Measurements from ENCODE around the gene KHDC1L.

DNA sequence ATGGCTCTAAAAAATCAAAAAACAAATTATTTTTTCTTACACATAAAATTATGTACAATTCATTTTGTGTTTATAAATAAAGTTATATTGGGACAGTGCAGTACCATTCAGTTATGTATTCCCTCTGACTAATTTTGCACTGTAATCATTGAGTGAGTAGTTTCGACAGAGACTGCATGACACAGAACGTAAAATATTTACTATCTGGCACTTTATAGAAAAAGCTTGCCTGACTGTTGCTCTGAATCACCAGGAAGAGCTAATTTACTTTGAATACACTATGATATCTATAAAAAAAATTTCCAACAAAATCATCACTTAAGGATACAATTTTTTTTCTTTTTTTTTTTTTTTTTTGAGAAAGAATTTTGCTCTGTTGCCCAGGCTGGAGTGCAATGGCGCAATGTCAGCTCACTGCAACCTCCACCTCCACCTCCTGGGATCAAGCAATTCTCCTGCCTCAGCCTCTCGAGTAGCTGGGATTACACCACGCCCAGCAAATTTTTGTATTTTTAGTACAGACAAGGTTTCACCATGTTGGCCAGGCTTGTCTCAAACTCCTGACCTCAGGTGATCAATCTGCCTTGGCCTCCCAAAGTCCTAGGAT is 11.0 kb upstream of the KHDC1L start:
- TF ChIP-seq POLR2A (IDR thresholded peaks at IDR 0.05; ENCODE audit: low read depth, low read length) (no peak), RAD21 (IDR thresholded peaks at IDR 0.05; ENCODE audit: low read length) (no peak), MAZ (IDR thresholded peaks at IDR 0.05; ENCODE audit: borderline replicate concordance, low read depth, low read length) (no peak), SMC3 (IDR thresholded peaks at IDR 0.05; ENCODE audit: low read depth, low read length) (no peak), CHD1 (IDR thresholded peaks at IDR 0.05; ENCODE audit: low read depth, low read length) (no peak), RCOR1 (IDR thresholded peaks at IDR 0.05; ENCODE audit: insufficient replicate concordance, low read length) (no peak)
- TF ChIP-seq, protein P1, sequence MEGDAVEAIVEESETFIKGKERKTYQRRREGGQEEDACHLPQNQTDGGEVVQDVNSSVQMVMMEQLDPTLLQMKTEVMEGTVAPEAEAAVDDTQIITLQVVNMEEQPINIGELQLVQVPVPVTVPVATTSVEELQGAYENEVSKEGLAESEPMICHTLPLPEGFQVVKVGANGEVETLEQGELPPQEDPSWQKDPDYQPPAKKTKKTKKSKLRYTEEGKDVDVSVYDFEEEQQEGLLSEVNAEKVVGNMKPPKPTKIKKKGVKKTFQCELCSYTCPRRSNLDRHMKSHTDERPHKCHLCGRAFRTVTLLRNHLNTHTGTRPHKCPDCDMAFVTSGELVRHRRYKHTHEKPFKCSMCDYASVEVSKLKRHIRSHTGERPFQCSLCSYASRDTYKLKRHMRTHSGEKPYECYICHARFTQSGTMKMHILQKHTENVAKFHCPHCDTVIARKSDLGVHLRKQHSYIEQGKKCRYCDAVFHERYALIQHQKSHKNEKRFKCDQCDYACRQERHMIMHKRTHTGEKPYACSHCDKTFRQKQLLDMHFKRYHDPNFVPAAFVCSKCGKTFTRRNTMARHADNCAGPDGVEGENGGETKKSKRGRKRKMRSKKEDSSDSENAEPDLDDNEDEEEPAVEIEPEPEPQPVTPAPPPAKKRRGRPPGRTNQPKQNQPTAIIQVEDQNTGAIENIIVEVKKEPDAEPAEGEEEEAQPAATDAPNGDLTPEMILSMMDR (conservative IDR thresholded peaks at IDR 0.05; ENCODE audit: low read depth, low read length): no peak

Measured in IMR-90 (cell line).